Neural cell (in vitro differentiated cells): ENCODE measurements around the gene CKMT1B.

Experiments used
- EP300 ChIP-seq: fragments of 450-650 bp; conservative IDR thresholded peaks from 2 replicates; pipeline ENCODE4 v1.6.1; 2014; ENCODE audit warnings: antibody characterized with exemption, mild to moderate bottlenecking, moderate library complexity; ENCODE audit not compliant: poor library complexity, severe bottlenecking
- EZH2 ChIP-seq: fragments of 200-600, 300-800 bp; shearing (Covaris generic), sonication (generic); IDR thresholded peaks from 2 replicates; pipeline ENCODE4 v1.6.1; 2014; ENCODE audit warnings: antibody characterized with exemption, low read length, borderline replicate concordance, mild to moderate bottlenecking; ENCODE audit not compliant: insufficient read depth, poor library complexity, severe bottlenecking
- MXI1 ChIP-seq: fragments of 450-650 bp; conservative IDR thresholded peaks from 2 replicates; pipeline ENCODE4 v1.6.1; 2014; ENCODE audit warnings: antibody characterized with exemption, mild to moderate bottlenecking; ENCODE audit not compliant: poor library complexity, severe bottlenecking
- SMC3 ChIP-seq: fragments of 450-650 bp; conservative IDR thresholded peaks from 2 replicates; pipeline ENCODE4 v1.6.1; 2014; ENCODE audit warnings: antibody characterized with exemption, mild to moderate bottlenecking, moderate library complexity; ENCODE audit not compliant: poor library complexity
- TF ChIP-seq, protein P1 (sequence below): fragments of 450-650 bp; IDR thresholded peaks from 2 replicates; pipeline ENCODE4 v1.5.1; 2014; ENCODE audit warnings: antibody characterized with exemption, mild to moderate bottlenecking, moderate library complexity; ENCODE audit not compliant: poor library complexity, severe bottlenecking

DNA sequence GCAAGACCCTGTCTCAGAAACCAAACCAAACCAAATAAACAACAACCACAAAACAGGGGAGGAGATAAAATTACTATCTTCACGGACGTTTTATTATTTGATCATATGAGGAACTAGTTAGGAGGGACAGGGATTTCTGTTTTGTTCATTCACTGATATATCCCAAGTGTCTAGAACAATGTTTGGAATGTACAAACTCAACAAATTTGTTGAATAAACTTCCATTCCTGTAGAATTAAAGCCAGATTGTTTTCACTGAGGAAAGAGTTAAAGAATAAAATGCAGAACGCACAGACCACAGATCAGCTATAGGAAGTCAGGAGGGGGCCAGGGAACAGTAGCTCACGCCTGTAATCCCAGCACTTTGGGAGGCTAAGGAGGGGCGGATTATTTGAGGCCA, 31.3 kb downstream of the CKMT1B start:
- TF ChIP-seq MXI1 (no peak), SMC3 (no peak), EZH2 (no peak), EP300 (no peak)
- TF ChIP-seq, protein P1, sequence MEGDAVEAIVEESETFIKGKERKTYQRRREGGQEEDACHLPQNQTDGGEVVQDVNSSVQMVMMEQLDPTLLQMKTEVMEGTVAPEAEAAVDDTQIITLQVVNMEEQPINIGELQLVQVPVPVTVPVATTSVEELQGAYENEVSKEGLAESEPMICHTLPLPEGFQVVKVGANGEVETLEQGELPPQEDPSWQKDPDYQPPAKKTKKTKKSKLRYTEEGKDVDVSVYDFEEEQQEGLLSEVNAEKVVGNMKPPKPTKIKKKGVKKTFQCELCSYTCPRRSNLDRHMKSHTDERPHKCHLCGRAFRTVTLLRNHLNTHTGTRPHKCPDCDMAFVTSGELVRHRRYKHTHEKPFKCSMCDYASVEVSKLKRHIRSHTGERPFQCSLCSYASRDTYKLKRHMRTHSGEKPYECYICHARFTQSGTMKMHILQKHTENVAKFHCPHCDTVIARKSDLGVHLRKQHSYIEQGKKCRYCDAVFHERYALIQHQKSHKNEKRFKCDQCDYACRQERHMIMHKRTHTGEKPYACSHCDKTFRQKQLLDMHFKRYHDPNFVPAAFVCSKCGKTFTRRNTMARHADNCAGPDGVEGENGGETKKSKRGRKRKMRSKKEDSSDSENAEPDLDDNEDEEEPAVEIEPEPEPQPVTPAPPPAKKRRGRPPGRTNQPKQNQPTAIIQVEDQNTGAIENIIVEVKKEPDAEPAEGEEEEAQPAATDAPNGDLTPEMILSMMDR = no peak
